HG02571 (cell line): ENCODE measurements around the gene SIK3.
A peak's percentile ranks its signal among the peaks of the same experiment; 100 is the strongest.

Experiments
- ATAC-seq: cut with Tn5 transposase; IDR thresholded peaks from one replicate; pipeline ENCODE4 v1.9.1; 2021; ENCODE audit warnings: mild to moderate bottlenecking, moderate library complexity; ENCODE audit not compliant: unreplicated experiment

Gene SIK3

DNA sequence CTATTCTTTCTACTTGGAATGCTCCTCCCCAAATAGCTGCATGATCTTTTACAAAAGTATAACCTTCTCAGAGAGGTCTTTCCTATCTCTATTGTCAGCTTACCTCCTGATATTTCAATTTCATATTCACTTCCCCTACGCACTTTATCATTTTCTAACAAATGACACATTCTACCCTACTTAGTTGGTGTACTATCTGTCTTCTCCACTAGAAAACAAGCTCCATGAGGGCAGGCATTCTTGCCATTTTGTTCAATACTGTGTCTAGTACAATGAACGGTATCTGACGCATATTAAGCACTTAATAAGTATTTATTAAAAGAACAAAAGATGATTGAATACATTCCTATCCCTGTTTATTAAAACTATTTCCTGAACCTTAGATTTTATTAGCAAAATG, 164.3 kb downstream of the SIK3 start:
- no peak for ATAC-seq

DNA sequence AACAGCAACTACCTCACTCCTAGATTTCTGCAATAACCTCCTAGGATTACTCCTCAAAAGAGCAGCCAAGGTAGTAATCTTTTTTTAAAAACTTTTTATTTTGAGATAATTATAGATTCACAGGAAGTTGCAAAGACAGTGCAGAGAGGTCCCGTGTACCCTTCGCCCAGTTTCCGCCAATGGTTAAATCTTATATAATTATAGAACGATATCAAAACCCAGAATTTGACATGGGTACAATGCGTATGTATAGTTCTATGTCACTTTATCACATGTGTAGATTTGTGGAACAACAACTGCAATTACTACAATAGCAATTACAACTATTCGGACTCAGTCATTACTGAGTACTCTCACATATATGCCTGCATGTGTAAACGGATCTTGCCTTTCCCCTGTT, 166.0 kb downstream of the SIK3 start:
- no peak for ATAC-seq

DNA sequence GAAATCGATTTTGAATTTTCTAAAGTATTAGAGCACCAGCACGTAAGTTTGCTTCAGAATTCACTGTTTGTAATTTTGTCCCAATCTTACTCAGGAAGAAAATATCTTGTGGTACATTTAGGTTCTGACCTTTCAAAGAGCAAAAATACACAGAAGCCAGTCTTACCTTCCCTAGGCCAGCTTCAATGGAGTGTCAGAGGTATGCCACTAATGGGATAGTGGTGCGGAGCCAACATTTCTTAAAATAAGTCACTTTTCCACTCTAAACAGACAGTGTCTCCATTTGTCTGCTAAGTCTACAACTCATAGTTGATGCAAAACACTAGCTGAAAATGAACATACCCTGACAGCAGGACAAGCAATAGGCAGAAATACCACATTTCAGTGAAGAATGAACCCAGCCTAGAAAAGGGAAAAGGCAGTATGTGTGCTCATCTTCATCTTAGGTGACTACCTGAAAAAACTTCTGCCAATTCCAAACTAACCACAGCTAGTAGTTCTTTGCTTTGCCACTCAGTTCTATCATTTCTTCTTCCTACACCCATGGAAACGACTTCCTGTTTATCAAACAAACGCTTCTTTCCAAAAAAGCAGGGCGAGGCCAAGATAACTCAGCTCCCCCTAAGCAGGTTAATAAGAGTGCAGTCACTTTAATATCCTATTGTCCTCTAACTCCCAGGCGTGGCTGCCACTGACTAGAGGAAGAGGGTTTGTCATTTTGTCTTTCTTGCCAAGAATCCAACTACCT, 166.8 kb downstream of the SIK3 start:
- no peak for ATAC-seq

DNA sequence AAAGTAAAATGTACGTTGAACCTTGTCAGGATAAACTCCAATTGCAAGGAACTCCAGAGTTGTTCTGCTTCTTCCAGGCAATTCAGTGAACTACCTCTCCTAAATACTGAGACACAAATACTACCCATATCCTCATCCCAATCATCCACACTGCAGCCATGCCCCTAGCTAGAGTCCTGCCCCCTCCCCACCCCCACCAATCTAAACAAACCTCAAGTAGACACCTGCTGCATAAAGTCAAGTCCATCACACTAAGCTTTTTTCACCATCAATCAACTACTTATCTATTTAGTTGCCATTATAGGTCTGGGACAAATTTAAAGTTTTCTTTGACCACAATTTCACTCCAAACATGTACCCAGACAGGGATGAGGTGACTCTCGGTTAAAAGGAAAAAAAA, 167.6 kb downstream of the SIK3 start:
- no peak for ATAC-seq

DNA sequence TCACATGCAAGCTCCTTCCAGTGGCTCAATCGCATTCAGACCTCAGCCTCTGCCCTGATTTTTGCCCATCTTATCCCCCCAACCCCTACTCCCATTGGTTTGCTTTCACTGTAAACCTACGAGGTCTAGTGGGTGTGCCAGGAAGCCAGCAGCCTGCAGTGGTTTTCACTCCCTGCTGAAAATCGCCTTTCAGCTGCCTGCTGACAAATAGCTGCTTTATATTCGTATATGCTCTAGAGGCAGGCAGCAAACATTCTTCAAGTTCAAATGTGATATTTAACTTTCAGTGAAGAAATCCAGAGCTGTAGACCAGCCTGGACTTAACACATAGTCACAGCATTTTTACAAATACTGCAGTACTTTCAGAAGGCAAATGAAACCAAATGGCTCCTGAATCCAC, 168.1 kb downstream of the SIK3 start:
- no peak for ATAC-seq

DNA sequence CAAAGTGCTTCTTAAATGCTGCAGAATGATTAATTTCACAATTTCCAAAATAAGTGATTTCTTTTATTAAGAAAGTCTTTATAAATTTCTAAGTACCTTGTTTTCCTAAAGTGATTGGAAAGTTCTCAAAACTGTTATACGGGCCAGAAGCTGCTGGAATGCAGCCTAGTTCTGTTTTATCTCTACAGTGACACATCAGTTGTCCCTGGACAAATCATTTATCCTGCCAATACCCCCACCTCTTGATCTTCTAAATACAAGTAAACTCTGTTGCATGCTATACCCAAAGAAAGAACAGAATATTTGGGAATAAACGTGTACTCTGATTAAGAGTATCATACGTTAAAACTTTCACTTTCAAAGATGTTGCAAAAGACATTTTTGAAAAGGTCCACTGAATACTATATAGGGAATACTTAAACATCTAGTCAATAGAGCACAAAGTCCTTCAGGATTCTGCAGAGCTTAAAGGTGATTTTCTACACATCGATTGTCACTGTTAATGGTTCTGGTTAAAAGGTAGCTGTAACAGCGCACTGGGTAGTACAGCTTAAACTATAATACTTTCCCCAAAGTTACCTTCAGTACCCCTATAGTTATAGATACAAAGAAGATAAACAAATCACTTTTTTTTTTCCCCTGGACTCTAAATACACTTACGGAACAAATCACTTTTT, 168.7 kb downstream of the SIK3 start:
- no peak for ATAC-seq

DNA sequence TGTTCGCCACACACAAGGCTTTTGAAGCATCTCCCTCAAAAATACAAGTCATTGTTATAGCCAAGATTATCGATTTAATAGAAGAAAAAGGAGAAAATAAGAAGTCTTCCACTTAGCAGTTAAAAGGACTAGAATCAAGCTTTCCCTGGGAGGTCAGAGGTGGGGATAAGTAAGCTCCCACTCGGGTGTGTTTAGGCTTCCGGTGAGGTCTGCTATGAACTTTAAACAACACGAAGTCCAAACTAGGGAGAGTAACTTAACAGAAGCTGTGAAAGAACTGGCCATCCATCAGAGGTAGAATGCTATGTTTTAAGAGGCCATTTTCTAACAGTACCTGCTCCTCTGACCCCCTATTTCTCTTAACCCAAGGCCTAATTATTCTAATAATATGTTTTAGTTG, 169.4 kb downstream of the SIK3 start:
- ATAC-seq, result no peak

DNA sequence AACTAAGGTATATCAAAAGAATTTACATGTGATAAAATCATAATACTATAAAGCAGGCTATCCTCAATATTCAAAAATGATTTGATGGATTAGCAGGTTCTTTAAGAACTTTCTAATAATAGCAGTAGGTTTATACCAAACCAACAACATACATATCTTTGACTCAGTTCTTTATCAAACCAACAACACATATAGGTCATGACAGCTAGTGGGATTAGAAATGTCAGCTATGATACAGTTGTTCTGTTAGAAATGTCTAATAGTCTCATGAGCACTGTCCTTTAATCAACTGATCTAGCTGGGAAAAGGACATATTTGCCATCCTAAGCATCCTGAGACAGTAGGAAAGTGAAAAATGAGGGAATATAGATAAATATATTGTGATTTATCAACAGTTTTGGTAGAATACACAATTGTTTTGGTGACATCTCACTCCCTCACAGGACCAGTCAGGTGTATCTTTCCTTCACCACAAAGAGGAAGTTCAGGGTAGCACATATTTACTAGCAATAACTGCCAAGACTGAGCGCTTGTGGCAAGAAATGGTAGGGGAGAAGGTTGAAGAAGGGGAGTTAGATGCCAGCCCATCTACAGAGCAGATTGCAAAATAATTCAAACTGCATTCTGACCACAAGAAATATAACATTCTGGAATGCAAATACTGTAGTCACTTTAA, 170.0 kb downstream of the SIK3 start:
- peak; percentile 61 for ATAC-seq

DNA sequence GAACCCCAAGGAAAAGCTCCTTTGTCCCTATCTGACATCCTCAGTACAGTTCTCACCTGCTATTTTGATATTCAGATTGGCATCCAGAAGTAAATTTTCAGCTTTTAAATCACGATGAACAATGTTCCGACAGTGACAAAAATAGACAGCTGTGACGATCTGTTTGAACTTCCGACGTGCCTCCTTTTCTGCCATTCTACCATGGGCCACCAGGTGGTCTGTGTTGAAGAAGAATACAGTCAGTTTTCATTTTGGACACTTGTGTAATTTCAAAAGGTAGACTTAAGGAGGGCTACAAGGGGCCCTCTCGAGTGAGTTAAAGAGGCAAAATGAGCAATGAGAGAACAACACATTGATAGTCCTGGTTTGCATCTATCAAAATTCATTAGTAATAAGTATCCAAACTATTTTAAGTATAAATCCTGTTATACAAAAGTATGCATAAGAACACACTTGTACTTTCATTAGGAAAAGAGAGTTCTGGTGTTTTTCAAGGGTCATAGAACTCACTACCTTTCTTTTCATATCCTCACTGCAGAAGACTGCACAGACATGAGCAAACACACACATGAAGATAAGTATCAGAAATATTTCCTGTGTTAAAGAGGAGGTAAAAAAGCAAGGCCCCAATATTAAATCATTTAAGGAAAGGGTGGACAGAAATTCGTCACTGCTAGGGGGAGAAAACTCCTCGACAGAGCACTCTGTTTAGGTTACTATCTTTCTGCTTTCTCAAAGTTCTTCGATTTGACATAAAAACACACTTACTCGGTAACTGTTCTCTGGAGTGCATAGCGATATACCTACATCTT, 170.9 kb downstream of the SIK3 start:
- no peak for ATAC-seq

DNA sequence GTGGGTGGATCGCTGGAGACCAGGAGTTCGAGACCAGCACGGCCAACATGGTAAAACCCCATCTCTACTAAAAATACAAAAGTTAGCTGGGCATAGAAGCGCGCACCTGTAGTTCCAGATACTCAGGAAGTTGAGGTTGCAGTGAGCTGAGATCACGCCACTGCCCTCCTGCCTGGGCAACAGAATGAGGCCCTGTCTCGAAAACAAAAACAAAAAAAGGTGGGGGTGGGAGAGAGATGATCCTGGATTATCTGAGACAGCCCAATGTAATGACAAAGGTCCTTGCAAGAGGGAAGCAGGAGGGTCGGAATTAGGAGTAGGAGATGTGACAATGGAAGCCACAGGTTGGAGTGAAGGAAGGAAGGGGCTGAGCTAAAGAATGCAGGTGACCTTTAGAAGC, 173.2 kb downstream of the SIK3 start:
- no peak for ATAC-seq

DNA sequence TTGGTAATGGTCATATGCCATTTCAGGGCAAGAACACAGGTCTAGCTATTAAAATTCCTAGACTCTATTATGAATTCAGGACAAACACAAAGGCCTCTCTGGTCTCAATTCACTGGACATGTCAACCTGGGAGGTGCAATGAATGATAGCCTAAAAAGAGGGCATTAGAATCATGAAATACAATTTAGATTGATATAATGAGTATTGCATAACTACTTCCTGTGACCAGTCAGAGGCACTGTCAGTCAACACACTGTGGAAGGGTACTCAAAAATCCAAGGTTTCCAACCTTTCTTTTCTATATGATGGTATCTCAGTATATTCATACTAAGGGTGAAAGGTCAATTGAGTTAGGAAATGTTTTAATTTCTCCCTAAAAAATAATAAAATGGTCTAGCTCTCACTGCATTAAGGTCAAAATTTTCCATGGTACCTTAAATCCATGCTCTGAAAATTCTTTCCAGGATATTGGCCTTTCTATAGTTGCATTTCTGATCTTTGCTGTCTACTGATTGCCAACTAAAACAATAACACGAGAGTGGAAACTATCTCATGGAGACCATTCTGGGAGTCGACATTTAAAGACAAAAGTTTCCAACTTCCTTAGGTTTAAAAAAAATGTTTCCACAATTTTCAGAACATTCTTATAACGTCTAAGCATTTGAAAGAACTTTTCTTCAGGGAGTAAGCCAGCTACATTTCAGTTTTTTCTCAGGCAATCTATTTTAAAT, 179.1 kb downstream of the SIK3 start:
- ATAC-seq, result no peak

DNA sequence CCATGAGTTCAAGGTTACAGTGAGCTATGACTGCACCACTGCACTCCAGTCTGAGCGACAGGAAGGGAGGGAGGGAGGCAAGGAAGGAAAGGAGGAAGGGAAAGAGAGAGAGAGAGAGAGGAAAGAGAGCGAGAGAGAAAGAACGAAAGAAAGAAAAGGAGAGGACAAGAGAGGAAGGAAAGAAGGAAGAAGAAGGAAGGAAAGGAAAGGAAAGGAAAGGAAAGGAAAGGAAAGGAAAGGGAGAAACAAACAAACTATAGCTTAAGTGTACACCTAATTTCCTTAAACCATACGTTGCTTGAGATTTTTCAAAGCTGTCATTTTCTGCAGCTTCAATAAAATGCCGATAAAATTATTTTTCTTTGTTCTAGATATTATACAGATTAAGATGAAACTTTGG, 180.6 kb downstream of the SIK3 start:
- ATAC-seq, result no peak

DNA sequence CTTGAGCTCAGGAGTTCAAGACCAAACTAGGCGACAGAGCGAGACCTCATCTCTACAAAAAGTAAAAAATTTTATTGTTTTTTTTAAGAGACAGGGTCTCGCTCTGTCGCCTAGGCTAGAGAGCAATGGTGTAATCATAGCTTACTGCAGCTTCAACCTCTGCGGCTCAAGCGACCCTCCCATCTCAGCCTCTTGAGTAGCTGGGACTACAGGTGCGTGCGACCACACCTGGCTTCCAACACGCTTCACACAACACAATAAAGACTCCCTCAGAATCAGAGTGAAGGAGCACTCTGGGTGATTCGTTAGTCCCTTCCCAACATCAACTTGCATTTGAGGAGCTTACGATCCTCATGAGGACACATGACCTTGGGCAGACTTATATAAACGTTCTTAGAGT, 181.3 kb downstream of the SIK3 start:
- no peak for ATAC-seq

DNA sequence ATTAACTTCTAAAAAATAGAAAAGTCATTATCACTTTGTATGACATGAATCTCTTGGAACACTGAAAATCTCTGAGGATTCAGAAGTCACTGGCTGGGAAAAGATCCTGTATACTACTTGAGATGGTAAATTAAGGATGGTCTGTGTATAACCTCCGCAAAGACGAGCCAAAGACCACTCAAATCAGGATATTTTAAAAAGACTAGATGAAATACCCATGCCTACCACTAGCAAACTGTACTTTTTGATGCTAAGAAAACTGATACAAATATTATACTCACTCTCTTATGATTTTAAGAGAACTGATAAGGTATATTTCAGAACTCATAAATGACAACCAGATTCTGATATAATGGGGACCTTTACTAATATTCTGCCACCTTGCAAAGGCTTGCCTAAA, 182.2 kb downstream of the SIK3 start:
- ATAC-seq, result no peak

DNA sequence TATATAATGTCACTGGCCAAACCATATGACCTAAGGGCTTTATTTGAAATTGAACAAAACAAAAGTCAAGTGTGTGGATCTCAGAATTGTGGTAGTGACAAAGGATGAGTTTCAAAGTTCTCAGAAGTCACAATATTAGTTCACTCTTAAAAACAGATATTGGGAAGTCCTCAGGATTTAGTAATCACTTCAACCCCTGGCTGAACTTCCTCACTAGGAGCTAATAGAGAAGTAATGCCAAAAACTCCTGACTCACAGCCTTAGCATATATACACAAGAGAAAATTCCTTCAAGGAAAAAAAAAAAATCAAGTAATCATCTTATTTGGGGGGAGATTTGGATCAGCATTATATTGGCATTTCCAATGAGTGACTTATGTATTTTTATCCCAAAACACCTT, 185.2 kb downstream of the SIK3 start:
- no peak for ATAC-seq

DNA sequence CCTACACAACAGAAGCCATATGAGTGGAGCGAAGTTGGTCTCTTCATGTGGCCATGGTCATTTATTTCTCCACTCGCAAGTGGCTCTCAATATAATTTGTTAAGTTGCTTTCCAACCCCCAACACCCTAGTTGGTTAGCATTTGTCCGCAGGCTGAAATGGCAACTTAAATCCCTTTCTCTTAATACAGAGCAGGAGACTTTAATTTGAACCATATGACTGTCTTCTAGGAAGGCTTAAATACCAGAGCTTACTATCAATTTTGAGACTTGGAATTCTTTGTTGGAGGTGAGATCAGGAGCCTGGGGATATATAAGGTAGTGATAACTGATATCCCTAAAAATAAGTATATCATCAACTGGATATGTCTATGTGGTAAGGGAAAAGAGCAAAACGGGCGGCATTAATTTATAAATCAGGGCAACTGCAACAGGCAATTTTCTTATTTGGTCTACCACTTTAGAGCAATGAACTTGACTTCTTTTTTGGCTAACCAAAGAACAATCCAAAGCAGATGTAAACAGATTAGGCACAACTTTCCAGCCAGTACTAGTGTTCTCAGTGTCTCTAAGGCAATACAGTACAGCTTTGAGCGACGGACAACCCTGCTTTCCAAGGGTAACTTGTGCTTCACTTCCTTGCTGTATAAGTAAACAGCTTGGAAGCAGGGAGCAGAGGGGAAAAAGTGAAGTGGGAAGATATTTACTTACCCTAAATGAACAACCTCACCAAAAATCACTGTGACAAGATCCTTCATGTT, 186.1 kb downstream of the SIK3 start:
- no peak for ATAC-seq

DNA sequence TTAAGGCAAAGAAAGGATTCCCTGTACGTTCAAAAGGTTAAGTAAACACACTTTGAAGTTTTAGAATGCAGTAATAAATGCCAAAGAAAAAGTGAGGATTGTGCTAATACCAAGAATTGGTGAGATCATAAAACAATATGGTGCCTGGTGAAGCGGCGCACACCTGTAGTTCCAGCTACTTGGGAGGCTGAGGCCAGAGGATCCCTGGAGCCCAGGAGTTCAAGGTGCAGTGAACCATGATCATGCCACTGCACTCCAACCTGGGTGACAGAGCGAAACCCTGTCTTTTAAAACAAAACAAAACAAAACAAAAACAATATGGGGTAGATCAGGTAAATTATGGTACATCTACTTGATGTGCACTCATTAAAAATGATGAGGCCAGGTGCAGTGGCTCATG, 187.4 kb downstream of the SIK3 start:
- no peak for ATAC-seq

DNA sequence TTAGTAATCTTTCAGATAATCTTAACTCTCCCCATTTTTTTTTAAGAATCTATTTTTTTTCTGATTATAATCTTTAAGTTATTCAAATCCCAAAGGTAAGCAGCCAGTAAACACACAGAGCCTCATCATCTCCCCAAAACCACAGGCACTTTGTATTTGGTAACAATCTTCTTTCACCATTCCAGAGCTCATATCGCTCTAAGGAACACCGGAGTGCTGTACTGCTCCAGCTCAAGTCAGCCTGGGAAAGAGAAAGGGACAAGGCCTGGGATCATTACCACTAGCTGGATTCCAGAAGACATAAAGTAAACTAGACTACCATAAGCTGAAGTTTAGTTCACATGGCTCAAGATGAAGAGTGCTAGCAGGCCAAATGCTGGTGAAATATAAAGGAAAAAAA, 187.8 kb downstream of the SIK3 start:
- no peak for ATAC-seq

DNA sequence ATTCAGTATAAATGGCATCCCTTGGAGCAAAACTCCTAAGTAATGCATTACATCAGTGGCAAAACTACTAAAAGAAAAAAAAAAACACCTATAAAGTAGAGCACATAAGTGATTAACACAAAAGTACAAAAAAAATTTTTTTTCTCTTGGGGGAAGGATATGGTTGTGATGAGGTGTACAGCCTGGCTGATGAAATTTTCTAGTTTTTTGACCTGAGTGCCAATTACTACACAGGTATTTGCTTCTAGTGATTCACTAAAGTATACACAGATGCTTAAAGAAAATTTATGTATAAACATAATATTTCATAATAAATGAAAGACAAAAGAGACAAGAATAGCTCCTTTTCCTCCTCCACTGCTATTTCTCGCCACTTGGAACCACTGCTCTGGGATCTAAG, 189.0 kb downstream of the SIK3 start:
- ATAC-seq, result no peak

DNA sequence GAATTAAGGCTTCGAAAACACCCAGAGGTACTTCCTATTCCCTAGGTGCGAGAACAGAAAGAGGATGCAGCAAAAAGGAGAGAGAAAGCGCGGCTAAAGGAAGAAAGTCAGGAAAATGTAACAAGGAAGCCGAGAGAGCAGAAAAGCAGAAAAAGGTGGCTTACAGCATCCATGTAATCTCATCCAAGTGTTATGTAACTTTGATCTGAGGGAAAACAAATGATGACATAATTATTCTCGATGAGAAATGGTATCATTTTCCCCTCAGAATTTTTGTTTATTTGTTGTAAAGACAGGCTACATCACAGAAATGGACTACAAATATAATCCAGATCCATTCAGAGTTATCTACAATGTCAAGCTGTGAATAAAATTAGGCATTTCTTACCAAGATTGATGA, 191.7 kb downstream of the SIK3 start:
- ATAC-seq, result no peak
